Dermis blood vessel endothelial cell (primary cell): ENCODE data around the gene PRKACB. TPM values are rescaled to one million over a fixed set of nuclear protein-coding genes. Genes with fewer than 3 reads are reported as not detected.
A peak's percentile ranks its signal among the peaks of the same experiment; 100 is the strongest.
"Not testable (repeated sequence)": the region's sequence is repeated elsewhere in the genome, so short reads cannot be mapped to it uniquely, and the experiment has no call there.

ENCODE experiments used
- DNase-seq: peaks from one replicate; pipeline ENCODE4 v3.0.0; 2010
- total RNA-seq: library from RNA; depleted of rRNA; stranded (reverse); fragments of >200 nt; gene quantifications from 2 replicates; pipeline ENCODE4 v1.2.3, GENCODE V29; 2014

The PRKACB gene
- 20.6 and 30.8 TPM in 2 replicates for total RNA-seq

- peak; percentile 82 for DNase-seq
Observed at GRCh38 chr1:84143796-84144565, at the start of gene PRKACB. TSS of gene PRKACB (plus strand) at chr1:84144271. CDS start at chr1:84144362, 91 bp downstream.

DNA sequence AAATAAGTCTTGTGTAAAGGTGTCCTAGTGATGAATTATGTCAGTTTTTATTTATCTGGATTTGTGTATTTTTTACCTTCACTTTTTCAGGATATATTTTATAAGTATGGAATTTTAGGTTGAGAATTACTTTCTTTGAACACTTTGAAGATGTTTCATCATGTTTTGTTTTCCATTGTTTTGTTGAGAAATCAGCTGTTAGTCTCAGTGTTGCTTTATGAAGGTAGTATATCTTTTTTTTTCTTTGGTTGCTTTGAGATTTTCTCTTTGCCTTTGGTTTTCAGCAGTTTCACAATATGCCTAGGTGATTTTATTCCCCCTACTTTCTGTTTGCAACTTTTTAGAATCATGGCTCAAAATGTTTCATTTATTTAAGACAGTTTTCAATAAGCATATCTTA, 48.8 kb upstream of the PRKACB start:
- no peak for DNase-seq

DNA sequence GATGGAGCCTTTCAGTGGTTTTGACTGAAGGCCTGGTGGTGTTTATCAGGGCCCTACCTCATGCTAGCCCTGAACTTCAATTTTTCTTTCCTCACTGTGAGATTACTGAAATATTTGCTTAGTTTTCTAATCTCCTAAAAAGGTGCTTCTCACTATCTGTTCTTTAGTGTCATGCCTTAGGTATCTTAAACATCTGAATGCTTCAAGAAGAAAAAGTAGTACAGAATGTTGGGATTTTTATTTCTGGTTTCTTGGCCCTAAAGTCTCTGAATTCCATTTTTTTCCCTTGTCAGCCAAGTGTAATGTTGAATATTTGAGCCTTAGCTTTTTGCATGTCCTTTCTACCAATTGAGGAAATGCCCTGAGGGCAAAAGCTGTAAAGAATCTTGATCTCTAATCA, 47.9 kb upstream of the PRKACB start:
- no peak for DNase-seq

DNA sequence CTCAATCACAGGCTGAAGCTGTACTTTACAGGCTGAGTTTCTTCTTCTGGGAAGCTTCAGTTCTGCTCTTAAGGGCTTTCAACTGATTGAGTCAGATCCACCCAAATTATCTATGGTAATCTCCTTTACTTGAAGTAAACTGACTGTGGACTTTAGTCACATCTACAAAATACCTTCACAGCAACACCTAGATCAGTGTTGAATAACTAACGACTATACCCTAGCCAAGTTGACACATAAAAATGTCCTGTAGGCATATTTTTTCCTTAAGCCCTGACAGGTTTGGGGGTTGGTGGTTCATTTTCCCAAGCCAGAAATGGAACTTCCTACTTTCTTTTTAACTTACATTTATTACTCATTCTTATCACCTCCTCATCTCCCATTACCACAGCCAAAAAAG, 42.9 kb upstream of the PRKACB start:
- DNase-seq: no peak

- peak; percentile 80 for DNase-seq
Observed at GRCh38 chr1:84103197-84103992, 40.7 kb upstream of the PRKACB start.

DNA sequence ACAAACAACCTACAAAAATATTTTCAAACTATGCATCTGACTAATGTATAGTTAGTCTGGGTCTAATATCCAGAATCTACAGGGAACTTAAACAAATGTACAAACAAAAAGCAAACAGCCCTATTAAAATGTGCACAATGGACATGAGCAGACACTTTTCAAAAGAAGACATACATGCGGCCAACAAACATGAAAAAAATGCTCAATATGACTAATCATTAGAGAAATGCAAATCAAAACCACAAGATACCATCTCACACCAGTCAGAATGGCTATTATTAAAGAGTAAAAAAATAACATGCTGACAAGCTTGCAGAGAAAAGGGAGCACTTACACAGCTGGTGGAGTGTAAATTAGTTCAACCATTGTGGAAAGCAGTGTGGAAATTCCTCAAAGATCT, 36.5 kb upstream of the PRKACB start:
- DNase-seq: not testable (repeated sequence)

DNA sequence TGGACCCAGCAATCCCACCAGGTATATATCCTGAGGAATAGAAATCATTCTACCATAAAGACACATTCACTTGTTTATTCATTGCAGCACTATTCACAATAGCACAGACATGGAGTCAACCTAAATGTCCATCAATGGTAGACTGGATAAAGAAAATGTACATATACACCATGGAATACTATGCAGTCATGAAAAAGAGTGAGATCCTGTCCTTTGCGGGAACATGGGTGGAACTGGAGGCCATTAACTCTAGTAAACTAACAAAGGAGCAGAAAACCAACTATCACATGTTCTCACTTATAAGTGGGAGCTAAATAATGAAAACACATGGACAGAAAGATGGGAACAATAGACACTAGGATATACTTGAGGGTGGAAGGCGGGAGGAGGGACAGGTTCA, 36.1 kb upstream of the PRKACB start:
- DNase-seq: no peak

GRCh38 chr1:84108900-84109578, 35.0 kb upstream of the PRKACB start:
- DNase-seq: no peak

GRCh38 chr1:84110629-84111028, 33.4 kb upstream of the PRKACB start:
- DNase-seq: no peak

- DNase-seq: no peak
Observed at GRCh38 chr1:84116558-84116957, 27.5 kb upstream of the PRKACB start.

- DNase-seq: no peak
Observed at GRCh38 chr1:84117868-84118267, 26.2 kb upstream of the PRKACB start.

- DNase-seq: no peak
Observed at GRCh38 chr1:84121360-84121759, 22.7 kb upstream of the PRKACB start.

DNA sequence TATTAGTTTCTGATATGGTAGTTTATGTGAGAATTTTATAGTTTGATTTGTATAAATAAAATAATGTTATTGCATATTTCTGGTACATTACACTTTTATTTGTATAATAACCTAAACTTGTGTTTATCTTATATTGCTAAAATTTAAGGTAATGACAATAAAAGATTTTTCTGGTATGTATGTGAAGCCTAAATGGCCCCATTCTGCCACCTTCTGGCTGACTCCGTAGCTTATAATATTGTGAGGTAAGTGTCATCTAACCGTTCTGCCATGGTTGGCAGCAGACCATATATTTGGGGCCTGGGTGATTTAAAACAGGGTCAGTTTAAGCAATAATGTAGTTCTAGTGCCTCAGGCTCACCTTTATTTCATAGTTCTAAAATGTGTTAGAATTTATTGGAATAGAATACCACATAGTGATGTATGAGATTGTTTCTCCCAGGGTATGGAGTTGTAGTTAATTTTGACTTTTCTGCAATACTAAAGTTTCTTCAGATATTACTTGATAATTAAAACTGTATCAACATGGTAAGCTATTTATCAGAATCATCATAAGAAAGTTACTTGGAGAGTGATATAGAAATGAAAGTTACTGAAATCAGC, 21.2 kb upstream of the PRKACB start:
- DNase-seq: peak; percentile 77

DNA sequence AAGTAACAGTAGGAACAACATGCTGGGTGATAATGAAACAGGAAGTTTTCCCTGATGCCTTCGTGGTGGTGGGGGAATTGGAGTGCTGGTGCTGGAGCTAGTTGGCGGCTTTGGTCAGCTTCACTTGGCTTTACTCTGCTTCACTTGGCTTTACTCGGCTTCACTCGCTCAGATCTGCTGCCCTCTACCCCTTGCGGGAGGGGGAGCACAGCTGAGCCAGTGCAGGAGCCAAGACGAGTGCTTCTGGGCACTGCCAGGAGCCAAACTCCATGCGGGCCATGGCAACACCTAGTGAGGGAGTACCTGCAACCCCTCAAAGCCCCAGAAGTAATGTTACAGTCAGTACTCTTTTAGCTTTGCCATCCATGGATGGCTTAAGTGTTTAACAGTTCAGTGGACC, 10.6 kb upstream of the PRKACB start:
- DNase-seq: no peak

- no peak for DNase-seq
Observed at GRCh38 chr1:84135341-84135740, 8.7 kb upstream of the PRKACB start.

DNA sequence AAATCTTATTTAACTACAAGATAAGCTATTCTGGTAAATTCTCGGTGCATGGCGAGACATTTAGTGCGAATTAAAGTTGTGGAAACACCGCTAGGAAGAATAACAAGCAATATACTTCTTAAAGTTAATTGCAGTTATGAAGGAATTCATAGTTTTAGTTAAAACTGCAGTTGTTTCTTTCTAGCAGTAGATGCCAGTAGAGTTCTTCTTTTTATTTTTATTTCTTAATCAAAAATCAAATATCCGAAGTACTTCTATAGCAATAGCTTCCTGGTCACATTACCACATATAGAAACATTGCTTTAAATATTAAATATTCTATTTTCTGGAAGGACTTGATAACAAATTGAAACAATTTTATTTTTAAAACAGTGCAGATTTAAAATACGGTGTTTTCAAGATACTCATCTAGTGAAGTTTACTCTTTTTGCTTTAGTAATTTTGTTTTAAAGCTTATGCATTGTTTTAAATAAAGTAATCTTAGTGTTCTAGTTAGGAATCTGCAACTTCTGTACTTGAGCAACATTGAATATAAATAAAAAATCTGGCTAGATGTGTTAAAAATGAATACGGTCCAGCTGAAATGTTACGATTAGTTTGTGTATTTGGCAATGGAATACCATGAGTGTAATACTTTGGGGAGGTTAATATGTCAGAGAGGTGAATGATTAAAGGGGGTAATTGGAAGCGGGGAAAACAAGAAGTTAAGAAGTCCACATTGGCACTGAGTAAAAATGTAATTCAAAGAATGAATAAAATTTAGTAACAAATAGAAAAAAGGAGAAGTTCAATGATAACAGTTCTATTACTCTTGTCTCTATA, 2.7 kb upstream of the PRKACB start:
- DNase-seq: peak; percentile 48

- DNase-seq: peak; percentile 59
Observed at GRCh38 chr1:84145068-84145467, 997 bp downstream of the PRKACB start.

DNA sequence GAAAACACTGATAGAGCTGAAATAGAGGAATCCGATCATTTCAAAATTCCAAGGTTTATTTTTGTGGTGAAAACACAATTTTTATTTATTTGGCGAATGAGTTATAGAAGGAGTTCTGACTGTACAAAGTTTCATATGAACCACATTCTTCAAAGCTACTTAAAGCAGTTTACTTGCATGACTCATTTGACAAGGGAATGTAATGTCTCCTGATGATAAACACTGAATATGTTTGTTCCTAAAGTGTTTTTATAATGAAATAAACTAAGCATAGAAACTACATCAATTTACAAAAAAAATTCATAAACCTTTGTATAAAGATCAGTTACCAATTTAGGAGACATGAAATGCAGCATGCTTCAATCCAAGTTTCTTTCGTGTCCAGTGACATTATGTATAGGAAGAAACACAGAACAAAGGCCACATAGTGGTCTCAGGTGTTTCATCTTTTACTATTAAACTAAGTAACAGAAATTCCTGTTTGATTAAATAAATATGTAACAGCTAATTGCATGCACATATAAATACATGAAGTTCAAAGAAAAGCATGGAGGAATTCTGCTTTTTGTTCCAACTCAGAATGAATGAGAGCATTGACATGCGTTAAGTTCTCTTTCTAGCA, 2.5 kb downstream of the PRKACB start:
- DNase-seq: peak; percentile 60

GRCh38 chr1:84148758-84149157, 4.7 kb downstream of the PRKACB start:
- no peak for DNase-seq

DNA sequence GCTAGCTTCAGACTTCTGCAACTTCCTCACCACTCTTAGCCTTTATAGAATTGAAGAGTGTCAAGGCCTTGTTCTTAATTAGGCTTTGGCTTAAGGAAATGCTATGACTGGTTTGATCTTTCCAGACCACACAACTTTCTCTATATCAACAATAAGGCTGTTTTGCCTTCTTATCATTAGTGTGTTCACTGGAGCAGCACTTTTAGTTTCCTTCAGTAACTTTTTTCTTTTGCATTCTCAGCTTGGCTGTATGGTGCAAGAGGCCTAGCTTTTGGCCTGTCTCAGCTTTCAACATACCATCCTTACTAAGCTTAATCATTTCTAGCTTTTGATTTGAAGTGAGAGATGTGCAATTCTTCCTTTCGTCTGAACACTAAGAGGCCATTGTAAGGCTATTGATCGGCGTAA, 8.6 kb downstream of the PRKACB start:
- DNase-seq: no peak

GRCh38 chr1:84155517-84155916, 11.4 kb downstream of the PRKACB start:
- DNase-seq: no peak

- peak; percentile 89 for DNase-seq
Observed at GRCh38 chr1:84156210-84156621, 12.1 kb downstream of the PRKACB start.
